Testis (tissue), 2 donors: ENCODE results near the gene ADGRG7.

Source experiments
- POLR2A ChIP-seq: fragments of 450-650 bp; IDR thresholded peaks from one replicate; pipeline ENCODE4 v1.6.1; 2017; ENCODE audit warnings: antibody characterized with exemption, mild to moderate bottlenecking, moderate library complexity
- TF ChIP-seq, protein P1 (sequence below), 3 experiments: fragments of 450-650 bp in 2 of 3; fragments of 200-600 bp in 1 of 3; sonication (generic) in 1 of 3; IDR thresholded peaks; one replicate each; pipeline ENCODE4 v1.5.1; 2016 to 2019; ENCODE audit warnings: antibody characterized with exemption in 3 of 3, mild to moderate bottlenecking in 2 of 3, moderate library complexity in 1 of 3

DNA sequence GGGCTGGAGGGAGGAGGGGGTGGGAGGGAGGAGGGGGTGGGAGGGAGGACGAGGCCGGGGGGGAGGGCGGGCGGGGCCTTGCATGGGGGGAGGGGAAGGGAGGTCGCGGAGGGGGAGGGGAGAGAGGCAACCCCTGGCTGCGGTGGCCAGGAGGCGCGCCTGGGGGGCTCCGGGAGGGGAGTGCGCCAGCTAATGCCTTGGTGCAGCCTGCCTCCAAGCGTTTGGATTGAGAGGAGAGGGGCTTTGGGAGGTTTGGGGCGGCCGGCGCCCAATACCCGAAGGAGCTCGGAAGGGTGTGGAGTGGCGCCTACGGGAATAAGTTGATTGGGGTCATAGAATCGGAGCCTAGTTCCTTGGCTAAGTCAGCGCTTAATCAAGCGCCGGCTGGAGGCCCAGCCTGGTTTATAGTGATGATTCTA, 100.5 kb downstream of the ADGRG7 start:
- TF ChIP-seq, protein P1, sequence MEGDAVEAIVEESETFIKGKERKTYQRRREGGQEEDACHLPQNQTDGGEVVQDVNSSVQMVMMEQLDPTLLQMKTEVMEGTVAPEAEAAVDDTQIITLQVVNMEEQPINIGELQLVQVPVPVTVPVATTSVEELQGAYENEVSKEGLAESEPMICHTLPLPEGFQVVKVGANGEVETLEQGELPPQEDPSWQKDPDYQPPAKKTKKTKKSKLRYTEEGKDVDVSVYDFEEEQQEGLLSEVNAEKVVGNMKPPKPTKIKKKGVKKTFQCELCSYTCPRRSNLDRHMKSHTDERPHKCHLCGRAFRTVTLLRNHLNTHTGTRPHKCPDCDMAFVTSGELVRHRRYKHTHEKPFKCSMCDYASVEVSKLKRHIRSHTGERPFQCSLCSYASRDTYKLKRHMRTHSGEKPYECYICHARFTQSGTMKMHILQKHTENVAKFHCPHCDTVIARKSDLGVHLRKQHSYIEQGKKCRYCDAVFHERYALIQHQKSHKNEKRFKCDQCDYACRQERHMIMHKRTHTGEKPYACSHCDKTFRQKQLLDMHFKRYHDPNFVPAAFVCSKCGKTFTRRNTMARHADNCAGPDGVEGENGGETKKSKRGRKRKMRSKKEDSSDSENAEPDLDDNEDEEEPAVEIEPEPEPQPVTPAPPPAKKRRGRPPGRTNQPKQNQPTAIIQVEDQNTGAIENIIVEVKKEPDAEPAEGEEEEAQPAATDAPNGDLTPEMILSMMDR (IDR thresholded peaks at IDR 0.05): no peak
- no peak for TF ChIP-seq POLR2A
